WTC11 (cell line): Measurements from ENCODE around the gene HOMER1. TPM values are rescaled to one million over a fixed set of nuclear protein-coding genes. Genes with fewer than 3 reads are reported as not detected.

Experiments
- ATAC-seq: fragments of 200-7000 bp; cut with Tn5 transposase; 2 replicates; pipeline ENCODE4 v1.10.0; 2021; ENCODE audit warnings: mild to moderate bottlenecking, moderate library complexity
- CTCF ChIA-PET: fragments of 300-600 bp; sonication (Branson Sonifier 250); formaldehyde crosslinking; loops from one replicate; lab custom pipeline; 2021; ENCODE audit warnings: antibody characterized with exemption; lab: Charles Lee
- POLR2A ChIA-PET: fragments of 350-600 bp; sonication (Branson Sonifier 250); formaldehyde crosslinking; loops from one replicate; lab custom pipeline; 2021; ENCODE audit warnings: antibody characterized with exemption; lab: Charles Lee
- DNase-seq: peaks from one replicate; pipeline ENCODE4 v3.0.0; 2021; ENCODE audit warnings: low spot score
- H3K27ac Mint-ChIP-seq: 2 replicates; pipeline ENCODE4 v1.8.0; 2021; ENCODE audit warnings: mixed read lengths
- H3K27me3 Mint-ChIP-seq: 2 replicates; pipeline ENCODE4 v1.8.0; 2021; ENCODE audit warnings: low read depth, mild to moderate bottlenecking, moderate library complexity, mixed read lengths
- H3K36me3 Mint-ChIP-seq: 2 replicates; pipeline ENCODE4 v1.8.0; 2021; ENCODE audit warnings: mixed read lengths
- H3K4me1 Mint-ChIP-seq: 2 replicates; pipeline ENCODE4 v1.8.0; 2022; ENCODE audit warnings: mixed read lengths
- H3K4me3 Mint-ChIP-seq: 2 replicates; pipeline ENCODE4 v1.8.0; 2021; ENCODE audit warnings: mild to moderate bottlenecking, moderate library complexity, mixed read lengths
- H3K9me3 Mint-ChIP-seq: 2 replicates; pipeline ENCODE4 v1.8.0; 2021; ENCODE audit warnings: mixed read lengths
- CREB1 ChIP-seq: sonication (generic); formaldehyde crosslinking; IDR thresholded peaks from 2 replicates; pipeline ENCODE4 v1.8.0; 2023; ENCODE audit warnings: mild to moderate bottlenecking, missing genetic modification reagents
- ELF4 ChIP-seq: sonication (generic); formaldehyde crosslinking; IDR thresholded peaks from 2 replicates; pipeline ENCODE4 v1.8.1; 2022; ENCODE audit warnings: low read depth, mild to moderate bottlenecking, moderate library complexity, missing genetic modification reagents
- EMX1 ChIP-seq: fragments of 250-450 bp; sonication (Bioruptor Pico); IDR thresholded peaks from 2 replicates; pipeline ENCODE4 v1.8.0; 2021; ENCODE audit warnings: mild to moderate bottlenecking
- ETV6 ChIP-seq: sonication (generic); formaldehyde crosslinking; IDR thresholded peaks from 2 replicates; pipeline ENCODE4 v1.8.1; 2022; ENCODE audit warnings: mild to moderate bottlenecking, missing genetic modification reagents
- GABPB1 ChIP-seq: sonication (generic); formaldehyde crosslinking; IDR thresholded peaks from 2 replicates; pipeline ENCODE4 v1.8.1; 2023; ENCODE audit warnings: mild to moderate bottlenecking, missing genetic modification reagents
- MLX ChIP-seq: sonication (generic); formaldehyde crosslinking; IDR thresholded peaks from 2 replicates; pipeline ENCODE4 v1.8.1; 2023; ENCODE audit warnings: mild to moderate bottlenecking, missing genetic modification reagents, moderate library complexity
- NFE2L1 ChIP-seq: sonication (generic); formaldehyde crosslinking; IDR thresholded peaks from 2 replicates; pipeline ENCODE4 v1.8.1; 2023; ENCODE audit warnings: missing genetic modification reagents
- NFYB ChIP-seq: sonication (generic); formaldehyde crosslinking; conservative IDR thresholded peaks from 2 replicates; pipeline ENCODE4 v1.8.0; 2022; ENCODE audit warnings: low read depth, missing genetic modification reagents
- NR3C1 ChIP-seq: sonication (generic); formaldehyde crosslinking; conservative IDR thresholded peaks from 2 replicates; pipeline ENCODE4 v1.8.1; 2023; ENCODE audit warnings: low read depth, mild to moderate bottlenecking, missing genetic modification reagents
- RORB ChIP-seq: fragments of 250-450 bp; sonication (Bioruptor Pico); IDR thresholded peaks from 2 replicates; pipeline ENCODE4 v1.9.0; 2021; ENCODE audit warnings: mild to moderate bottlenecking
- TCF7 ChIP-seq: sonication (generic); formaldehyde crosslinking; IDR thresholded peaks from 2 replicates; pipeline ENCODE4 v1.8.0; 2022; ENCODE audit warnings: mild to moderate bottlenecking, low read depth, missing genetic modification reagents, moderate library complexity
- ZNF121 ChIP-seq: sonication (generic); formaldehyde crosslinking; IDR thresholded peaks from 2 replicates; pipeline ENCODE4 v1.8.0; 2023; ENCODE audit warnings: missing genetic modification reagents
- ZNF423 ChIP-seq: fragments of 250-450 bp; sonication (Bioruptor Pico); IDR thresholded peaks from 2 replicates; pipeline ENCODE4 v2.1.2; 2022; ENCODE audit warnings: mild to moderate bottlenecking, moderate library complexity
- total RNA-seq: library from RNA; stranded (reverse); gene quantifications from 3 replicates; pipeline ENCODE4 v1.2.3, GENCODE V29; 2021
- TF ChIP-seq, protein P1 (sequence below): sonication (generic); formaldehyde crosslinking; IDR thresholded peaks from 2 replicates; pipeline ENCODE4 v1.8.0; 2023; ENCODE audit warnings: mild to moderate bottlenecking, missing genetic modification reagents
- TF ChIP-seq, protein P2 (sequence below): sonication (generic); formaldehyde crosslinking; IDR thresholded peaks from 2 replicates; pipeline ENCODE4 v1.8.1; 2023; ENCODE audit warnings: mild to moderate bottlenecking, moderate library complexity, missing genetic modification reagents
- TF ChIP-seq, protein P3 (sequence below): fragments of 200-600 bp; IDR thresholded peaks from 2 replicates; pipeline ENCODE4 v1.8.0; 2022; ENCODE audit warnings: antibody characterized with exemption
- TF ChIP-seq, protein P4 (sequence below): fragments of 250-450 bp; sonication (Bioruptor Pico); conservative IDR thresholded peaks from 2 replicates; pipeline ENCODE4 v1.9.0; 2021; ENCODE audit warnings: mild to moderate bottlenecking
- TF ChIP-seq, protein P5 (sequence below): fragments of 250-450 bp; sonication (Bioruptor Pico); IDR thresholded peaks from 2 replicates; pipeline ENCODE4 v2.1.2; 2022; ENCODE audit warnings: mild to moderate bottlenecking, moderate library complexity
- TF ChIP-seq, protein P6 (sequence below): fragments of 250-450 bp; sonication (Bioruptor Pico); IDR thresholded peaks from 2 replicates; pipeline ENCODE4 v1.9.0; 2021; ENCODE audit warnings: mild to moderate bottlenecking, borderline replicate concordance

Gene HOMER1
- total RNA-seq, 1 experiment from 2014 or later = 37.6 TPM

- TF ChIP-seq, protein P1, sequence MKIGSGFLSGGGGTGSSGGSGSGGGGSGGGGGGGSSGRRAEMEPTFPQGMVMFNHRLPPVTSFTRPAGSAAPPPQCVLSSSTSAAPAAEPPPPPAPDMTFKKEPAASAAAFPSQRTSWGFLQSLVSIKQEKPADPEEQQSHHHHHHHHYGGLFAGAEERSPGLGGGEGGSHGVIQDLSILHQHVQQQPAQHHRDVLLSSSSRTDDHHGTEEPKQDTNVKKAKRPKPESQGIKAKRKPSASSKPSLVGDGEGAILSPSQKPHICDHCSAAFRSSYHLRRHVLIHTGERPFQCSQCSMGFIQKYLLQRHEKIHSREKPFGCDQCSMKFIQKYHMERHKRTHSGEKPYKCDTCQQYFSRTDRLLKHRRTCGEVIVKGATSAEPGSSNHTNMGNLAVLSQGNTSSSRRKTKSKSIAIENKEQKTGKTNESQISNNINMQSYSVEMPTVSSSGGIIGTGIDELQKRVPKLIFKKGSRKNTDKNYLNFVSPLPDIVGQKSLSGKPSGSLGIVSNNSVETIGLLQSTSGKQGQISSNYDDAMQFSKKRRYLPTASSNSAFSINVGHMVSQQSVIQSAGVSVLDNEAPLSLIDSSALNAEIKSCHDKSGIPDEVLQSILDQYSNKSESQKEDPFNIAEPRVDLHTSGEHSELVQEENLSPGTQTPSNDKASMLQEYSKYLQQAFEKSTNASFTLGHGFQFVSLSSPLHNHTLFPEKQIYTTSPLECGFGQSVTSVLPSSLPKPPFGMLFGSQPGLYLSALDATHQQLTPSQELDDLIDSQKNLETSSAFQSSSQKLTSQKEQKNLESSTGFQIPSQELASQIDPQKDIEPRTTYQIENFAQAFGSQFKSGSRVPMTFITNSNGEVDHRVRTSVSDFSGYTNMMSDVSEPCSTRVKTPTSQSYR (CRISPR knock-in tag) = no peak; the same call in 1 of the 2 replicates
- TF ChIP-seq NFYB = 0 out of 2 replicates have a peak, but pooled peaks have one; percentile 16
- TF ChIP-seq ELF4 (CRISPR knock-in tag) = peak; percentile 72; the same call in 1 of the 2 replicates
- TF ChIP-seq, protein P2, sequence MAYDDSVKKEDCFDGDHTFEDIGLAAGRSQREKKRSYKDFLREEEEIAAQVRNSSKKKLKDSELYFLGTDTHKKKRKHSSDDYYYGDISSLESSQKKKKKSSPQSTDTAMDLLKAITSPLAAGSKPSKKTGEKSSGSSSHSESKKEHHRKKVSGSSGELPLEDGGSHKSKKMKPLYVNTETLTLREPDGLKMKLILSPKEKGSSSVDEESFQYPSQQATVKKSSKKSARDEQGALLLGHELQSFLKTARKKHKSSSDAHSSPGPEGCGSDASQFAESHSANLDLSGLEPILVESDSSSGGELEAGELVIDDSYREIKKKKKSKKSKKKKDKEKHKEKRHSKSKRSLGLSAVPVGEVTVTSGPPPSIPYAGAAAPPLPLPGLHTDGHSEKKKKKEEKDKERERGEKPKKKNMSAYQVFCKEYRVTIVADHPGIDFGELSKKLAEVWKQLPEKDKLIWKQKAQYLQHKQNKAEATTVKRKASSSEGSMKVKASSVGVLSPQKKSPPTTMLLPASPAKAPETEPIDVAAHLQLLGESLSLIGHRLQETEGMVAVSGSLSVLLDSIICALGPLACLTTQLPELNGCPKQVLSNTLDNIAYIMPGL (CRISPR knock-in tag) = peak; percentile 91
- 0 out of 2 replicates have a peak, but pooled peaks have one; percentile 6 for TF ChIP-seq GABPB1
- TF ChIP-seq TCF7 (CRISPR knock-in tag) = peak; percentile 39; the same call in 1 of the 2 replicates
- TF ChIP-seq CREB1 (CRISPR knock-in tag) = no peak
- TF ChIP-seq, protein P3, sequence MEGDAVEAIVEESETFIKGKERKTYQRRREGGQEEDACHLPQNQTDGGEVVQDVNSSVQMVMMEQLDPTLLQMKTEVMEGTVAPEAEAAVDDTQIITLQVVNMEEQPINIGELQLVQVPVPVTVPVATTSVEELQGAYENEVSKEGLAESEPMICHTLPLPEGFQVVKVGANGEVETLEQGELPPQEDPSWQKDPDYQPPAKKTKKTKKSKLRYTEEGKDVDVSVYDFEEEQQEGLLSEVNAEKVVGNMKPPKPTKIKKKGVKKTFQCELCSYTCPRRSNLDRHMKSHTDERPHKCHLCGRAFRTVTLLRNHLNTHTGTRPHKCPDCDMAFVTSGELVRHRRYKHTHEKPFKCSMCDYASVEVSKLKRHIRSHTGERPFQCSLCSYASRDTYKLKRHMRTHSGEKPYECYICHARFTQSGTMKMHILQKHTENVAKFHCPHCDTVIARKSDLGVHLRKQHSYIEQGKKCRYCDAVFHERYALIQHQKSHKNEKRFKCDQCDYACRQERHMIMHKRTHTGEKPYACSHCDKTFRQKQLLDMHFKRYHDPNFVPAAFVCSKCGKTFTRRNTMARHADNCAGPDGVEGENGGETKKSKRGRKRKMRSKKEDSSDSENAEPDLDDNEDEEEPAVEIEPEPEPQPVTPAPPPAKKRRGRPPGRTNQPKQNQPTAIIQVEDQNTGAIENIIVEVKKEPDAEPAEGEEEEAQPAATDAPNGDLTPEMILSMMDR = no peak
- no peak for TF ChIP-seq NR3C1 (CRISPR knock-in tag)
- TF ChIP-seq MLX (CRISPR knock-in tag) = 0 out of 2 replicates have a peak, but pooled peaks have one; percentile 20
- no peak for TF ChIP-seq ZNF423
- no peak for TF ChIP-seq ETV6
- TF ChIP-seq, protein P4, sequence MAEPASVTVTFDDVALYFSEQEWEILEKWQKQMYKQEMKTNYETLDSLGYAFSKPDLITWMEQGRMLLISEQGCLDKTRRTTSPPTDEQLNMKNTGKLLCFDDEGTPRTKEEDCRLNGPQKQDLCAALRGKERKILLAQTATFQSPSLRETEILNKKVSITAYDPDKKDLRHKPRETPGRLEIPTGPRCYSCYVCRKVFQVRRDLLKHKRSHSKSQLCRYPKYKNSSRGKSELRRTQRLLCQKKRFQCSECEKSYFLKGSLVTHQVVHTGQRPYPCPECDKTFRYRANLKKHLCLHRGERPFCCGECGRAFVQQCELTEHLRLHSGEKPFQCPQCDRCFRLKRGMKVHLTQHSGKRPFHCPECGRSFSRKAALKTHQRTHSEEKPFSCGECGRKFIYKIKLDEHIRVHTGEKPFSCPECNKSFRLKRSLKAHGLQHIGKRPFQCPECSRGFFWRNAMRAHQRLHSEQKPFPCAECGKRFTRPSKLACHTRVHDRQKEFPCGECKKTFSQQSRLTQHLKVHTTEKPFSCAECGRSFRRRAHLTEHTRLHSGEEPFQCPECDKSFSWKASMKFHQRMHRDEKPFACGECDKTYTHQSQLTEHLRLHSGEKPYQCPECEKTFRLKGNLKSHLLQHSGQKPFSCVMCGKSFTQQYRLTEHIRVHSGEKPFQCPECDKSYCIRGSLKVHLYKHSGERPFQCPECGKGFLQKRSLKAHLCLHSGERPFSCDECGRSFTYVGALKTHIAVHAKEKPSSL = no peak
- TF ChIP-seq, all 79 proteins: peak for 14
These were observed at the start of gene HOMER1 (continued) for GRCh38 chr5:79513704-79514390.

DNA sequence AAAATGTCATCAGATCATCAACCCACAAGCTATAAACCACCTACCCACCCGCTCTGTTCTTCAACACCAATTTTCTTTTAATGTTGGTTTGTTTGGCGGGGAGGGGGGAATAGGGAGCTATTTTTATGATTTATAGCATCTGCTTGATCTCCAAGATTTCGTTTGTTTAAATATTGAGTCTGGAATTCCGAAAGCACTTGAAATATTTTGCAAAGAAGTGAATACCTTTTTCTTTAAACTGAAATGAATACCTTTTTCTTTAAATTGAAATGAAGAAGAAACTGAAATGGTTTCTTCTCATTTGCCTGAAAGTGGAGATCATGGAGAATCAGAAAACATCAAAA lies 49.3 kb upstream of the HOMER1 start:
- Mint-ChIP-seq H3K27me3 (no peaks in the 10 kb centered on the region), H3K9me3 (no peaks in the 10 kb centered on the region), H3K36me3 (no peaks in the 10 kb centered on the region), H3K27ac (no peak overlapping the region), H3K4me1 (peaks cover 22% of the 10 kb centered on the region), H3K4me3 (no peak overlapping the region)
- POLR2A ChIA-PET = interaction anchor here (0.6 to 0.9 kb wide), 3 partner anchors 25 to 136 kb away, joined by 3 to 5 read pairs (median 4); no protein-coding TSS in a partner anchor
- ATAC-seq (no peak), DNase-seq (no peak)
- CTCF ChIA-PET = interaction anchor here (0.6 to 2.0 kb wide), 2 partner anchors 43 to 211 kb away, joined by 3 to 5 read pairs; no protein-coding TSS in a partner anchor
- TF ChIP-seq, protein P5, sequence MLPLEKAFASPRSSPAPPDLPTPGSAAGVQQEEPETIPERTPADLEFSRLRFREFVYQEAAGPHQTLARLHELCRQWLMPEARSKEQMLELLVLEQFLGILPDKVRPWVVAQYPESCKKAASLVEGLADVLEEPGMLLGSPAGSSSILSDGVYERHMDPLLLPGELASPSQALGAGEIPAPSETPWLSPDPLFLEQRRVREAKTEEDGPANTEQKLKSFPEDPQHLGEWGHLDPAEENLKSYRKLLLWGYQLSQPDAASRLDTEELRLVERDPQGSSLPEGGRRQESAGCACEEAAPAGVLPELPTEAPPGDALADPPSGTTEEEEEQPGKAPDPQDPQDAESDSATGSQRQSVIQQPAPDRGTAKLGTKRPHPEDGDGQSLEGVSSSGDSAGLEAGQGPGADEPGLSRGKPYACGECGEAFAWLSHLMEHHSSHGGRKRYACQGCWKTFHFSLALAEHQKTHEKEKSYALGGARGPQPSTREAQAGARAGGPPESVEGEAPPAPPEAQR (CRISPR knock-in tag) = no peak
- TF ChIP-seq, protein P6, sequence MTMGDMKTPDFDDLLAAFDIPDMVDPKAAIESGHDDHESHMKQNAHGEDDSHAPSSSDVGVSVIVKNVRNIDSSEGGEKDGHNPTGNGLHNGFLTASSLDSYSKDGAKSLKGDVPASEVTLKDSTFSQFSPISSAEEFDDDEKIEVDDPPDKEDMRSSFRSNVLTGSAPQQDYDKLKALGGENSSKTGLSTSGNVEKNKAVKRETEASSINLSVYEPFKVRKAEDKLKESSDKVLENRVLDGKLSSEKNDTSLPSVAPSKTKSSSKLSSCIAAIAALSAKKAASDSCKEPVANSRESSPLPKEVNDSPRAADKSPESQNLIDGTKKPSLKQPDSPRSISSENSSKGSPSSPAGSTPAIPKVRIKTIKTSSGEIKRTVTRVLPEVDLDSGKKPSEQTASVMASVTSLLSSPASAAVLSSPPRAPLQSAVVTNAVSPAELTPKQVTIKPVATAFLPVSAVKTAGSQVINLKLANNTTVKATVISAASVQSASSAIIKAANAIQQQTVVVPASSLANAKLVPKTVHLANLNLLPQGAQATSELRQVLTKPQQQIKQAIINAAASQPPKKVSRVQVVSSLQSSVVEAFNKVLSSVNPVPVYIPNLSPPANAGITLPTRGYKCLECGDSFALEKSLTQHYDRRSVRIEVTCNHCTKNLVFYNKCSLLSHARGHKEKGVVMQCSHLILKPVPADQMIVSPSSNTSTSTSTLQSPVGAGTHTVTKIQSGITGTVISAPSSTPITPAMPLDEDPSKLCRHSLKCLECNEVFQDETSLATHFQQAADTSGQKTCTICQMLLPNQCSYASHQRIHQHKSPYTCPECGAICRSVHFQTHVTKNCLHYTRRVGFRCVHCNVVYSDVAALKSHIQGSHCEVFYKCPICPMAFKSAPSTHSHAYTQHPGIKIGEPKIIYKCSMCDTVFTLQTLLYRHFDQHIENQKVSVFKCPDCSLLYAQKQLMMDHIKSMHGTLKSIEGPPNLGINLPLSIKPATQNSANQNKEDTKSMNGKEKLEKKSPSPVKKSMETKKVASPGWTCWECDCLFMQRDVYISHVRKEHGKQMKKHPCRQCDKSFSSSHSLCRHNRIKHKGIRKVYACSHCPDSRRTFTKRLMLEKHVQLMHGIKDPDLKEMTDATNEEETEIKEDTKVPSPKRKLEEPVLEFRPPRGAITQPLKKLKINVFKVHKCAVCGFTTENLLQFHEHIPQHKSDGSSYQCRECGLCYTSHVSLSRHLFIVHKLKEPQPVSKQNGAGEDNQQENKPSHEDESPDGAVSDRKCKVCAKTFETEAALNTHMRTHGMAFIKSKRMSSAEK = no peak
- TF ChIP-seq NFE2L1 (CRISPR knock-in tag) (no peak), MLX (CRISPR knock-in tag) (no peak), CREB1 (CRISPR knock-in tag) (no peak), ZNF121 (CRISPR knock-in tag) (no peak), RORB (CRISPR knock-in tag) (no peak), EMX1 (CRISPR knock-in tag) (no peak)
